GM23248 (cell line): Measurements from ENCODE around the gene TBX3.

ENCODE experiments used
- EZH2 ChIP-seq: fragments of 200-600 bp; sonication (generic); IDR thresholded peaks from 2 replicates; pipeline ENCODE4 v1.6.1; 2018; ENCODE audit warnings: antibody characterized with exemption, mild to moderate bottlenecking; ENCODE audit not compliant: insufficient read depth, poor library complexity, severe bottlenecking
- EZH2phosphoT487 ChIP-seq: fragments of 200-600 bp; sonication (generic); IDR thresholded peaks from 2 replicates; pipeline ENCODE4 v1.6.1; 2018; ENCODE audit warnings: antibody characterized with exemption, moderate library complexity, mild to moderate bottlenecking, low read depth; ENCODE audit not compliant: insufficient read depth

DNA sequence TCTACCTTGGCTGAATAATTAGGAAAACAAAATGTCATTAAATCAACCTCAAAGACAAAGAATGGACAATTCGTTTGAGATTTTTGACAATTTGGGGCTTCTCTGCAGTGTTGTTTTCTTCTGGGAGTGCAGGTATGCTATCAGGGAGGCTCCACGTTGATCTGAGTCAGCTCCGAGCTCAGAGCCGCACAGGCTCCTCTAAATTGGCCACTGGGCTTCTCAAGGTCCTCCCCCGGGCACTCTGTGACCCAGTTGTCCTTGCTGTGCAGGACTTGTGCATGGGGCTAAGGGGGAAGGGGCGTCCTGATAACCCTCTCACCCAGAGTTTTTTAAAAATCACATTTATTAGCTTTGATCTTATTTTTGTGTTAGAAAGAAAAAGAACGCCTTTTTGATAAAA, 52.7 kb downstream of the TBX3 start:
- no peak for TF ChIP-seq EZH2
- TF ChIP-seq EZH2phosphoT487, result no peak
